DOHH2 (cell line): ENCODE results near the gene TBC1D10A.

Experiments used
- EZH2phosphoT487 ChIP-seq: fragments of 200-600 bp; sonication (generic); IDR thresholded peaks from 2 replicates; pipeline ENCODE4 v1.6.1; 2017; ENCODE audit warnings: borderline replicate concordance, mild to moderate bottlenecking, antibody characterized with exemption, low read length, moderate library complexity, mixed read lengths
- TF ChIP-seq, protein P1 (sequence below): fragments of 200-600 bp; sonication (generic); IDR thresholded peaks from one replicate; pipeline ENCODE4 v1.5.1; 2014; ENCODE audit warnings: antibody characterized with exemption, mild to moderate bottlenecking, low read depth, low read length; ENCODE audit not compliant: poor library complexity, severe bottlenecking

- TF ChIP-seq, protein P1, sequence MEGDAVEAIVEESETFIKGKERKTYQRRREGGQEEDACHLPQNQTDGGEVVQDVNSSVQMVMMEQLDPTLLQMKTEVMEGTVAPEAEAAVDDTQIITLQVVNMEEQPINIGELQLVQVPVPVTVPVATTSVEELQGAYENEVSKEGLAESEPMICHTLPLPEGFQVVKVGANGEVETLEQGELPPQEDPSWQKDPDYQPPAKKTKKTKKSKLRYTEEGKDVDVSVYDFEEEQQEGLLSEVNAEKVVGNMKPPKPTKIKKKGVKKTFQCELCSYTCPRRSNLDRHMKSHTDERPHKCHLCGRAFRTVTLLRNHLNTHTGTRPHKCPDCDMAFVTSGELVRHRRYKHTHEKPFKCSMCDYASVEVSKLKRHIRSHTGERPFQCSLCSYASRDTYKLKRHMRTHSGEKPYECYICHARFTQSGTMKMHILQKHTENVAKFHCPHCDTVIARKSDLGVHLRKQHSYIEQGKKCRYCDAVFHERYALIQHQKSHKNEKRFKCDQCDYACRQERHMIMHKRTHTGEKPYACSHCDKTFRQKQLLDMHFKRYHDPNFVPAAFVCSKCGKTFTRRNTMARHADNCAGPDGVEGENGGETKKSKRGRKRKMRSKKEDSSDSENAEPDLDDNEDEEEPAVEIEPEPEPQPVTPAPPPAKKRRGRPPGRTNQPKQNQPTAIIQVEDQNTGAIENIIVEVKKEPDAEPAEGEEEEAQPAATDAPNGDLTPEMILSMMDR, result no peak
- TF ChIP-seq EZH2phosphoT487, result no peak
Observed at GRCh38 chr22:30265823-30266444, 60.8 kb downstream of the TBC1D10A start.
